ENCODE results near the gene CCDC32. TPM values are rescaled to one million over a fixed set of nuclear protein-coding genes. Genes with fewer than 3 reads are reported as not detected.
A peak's percentile ranks its signal among the peaks of the same experiment; 100 is the strongest.

The CCDC32 gene
- total RNA-seq, 1 donor from 2014 or later = 24.8 TPM

GRCh38 chr15:40510201-40510600, 54.6 kb downstream of the CCDC32 start:
- no peaks in the 10 kb centered on the region for H3K36me3 ChIP-seq
- no peak overlapping the region for H3K4me3 ChIP-seq
- H3K9me3 ChIP-seq = no peaks in the 10 kb centered on the region
- no peak for TF ChIP-seq CTCF (IDR thresholded peaks at IDR 0.05)
- no peaks in the 10 kb centered on the region for H3K27me3 ChIP-seq (ENCODE audit: low read depth)
- H3K4me1 ChIP-seq = peaks cover 25% of the 10 kb centered on the region
- intact Hi-C loops (cut with DNase I) = no loop called here
- DNase-seq (no peak), ATAC-seq (no peak)
- H3K27ac ChIP-seq = no peak overlapping the region

GRCh38 chr15:40508216-40508615, 56.6 kb downstream of the CCDC32 start:
- no peak overlapping the region for H3K27ac ChIP-seq
- no peak for TF ChIP-seq CTCF (IDR thresholded peaks at IDR 0.05)
- H3K36me3 ChIP-seq = no peaks in the 10 kb centered on the region
- intact Hi-C loops (cut with DNase I) = no loop called here
- H3K9me3 ChIP-seq = no peaks in the 10 kb centered on the region
- H3K4me3 ChIP-seq = no peak overlapping the region
- no peak for ATAC-seq
- DNase-seq = no peak
- peaks cover 25% of the 10 kb centered on the region for H3K4me1 ChIP-seq
- H3K27me3 ChIP-seq (ENCODE audit: low read depth) = peaks cover 3% of the 10 kb centered on the region

- peak overlapping the region; percentile 38 for H3K4me3 ChIP-seq
- TF ChIP-seq CTCF (IDR thresholded peaks at IDR 0.05) = peak; percentile 78
- H3K27ac ChIP-seq = no peak overlapping the region
- no peaks in the 10 kb centered on the region for H3K36me3 ChIP-seq
- intact Hi-C loops (cut with DNase I) = no loop called here
- H3K27me3 ChIP-seq (ENCODE audit: low read depth) = peaks cover 3% of the 10 kb centered on the region
- ATAC-seq = peak; percentile 86 to 87
- DNase-seq = peak; percentile 78
- peaks cover 24% of the 10 kb centered on the region for H3K4me1 ChIP-seq
- H3K9me3 ChIP-seq = no peaks in the 10 kb centered on the region
Measured at GRCh38 chr15:40506964-40507571, 57.8 kb downstream of the CCDC32 start.

Other genes starting within 250 kb of the CCDC32 start
- gene INAFM2, start 241.3 kb downstream of the CCDC32 start, total RNA-seq = 33.8 TPM
- gene CCDC9B, start 224.1 kb downstream of the CCDC32 start, total RNA-seq = 71.4 TPM
- not detected for gene PHGR1, start 214.0 kb downstream of the CCDC32 start, total RNA-seq
- gene DISP2, start 206.8 kb downstream of the CCDC32 start, total RNA-seq = 4.3 TPM
- 20.1 TPM for gene KNSTRN, start 182.3 kb downstream of the CCDC32 start, total RNA-seq
- 93.5 TPM for gene IVD, start 159.2 kb downstream of the CCDC32 start, total RNA-seq
- gene BAHD1, start 124.1 kb downstream of the CCDC32 start, total RNA-seq = 23.9 TPM
- gene CHST14, start 94.1 kb downstream of the CCDC32 start, total RNA-seq = 15.9 TPM
- gene RPUSD2, start 4.3 kb upstream of the CCDC32 start, total RNA-seq = 5.3 TPM
- 1.5 TPM for gene KNL1, start 29.2 kb upstream of the CCDC32 start, total RNA-seq
- 1.1 TPM for gene RAD51, start 130.1 kb upstream of the CCDC32 start, total RNA-seq
- gene RMDN3, start 190.2 kb upstream of the CCDC32 start, total RNA-seq = 101 TPM
- gene GCHFR, start 199.0 kb upstream of the CCDC32 start, total RNA-seq = 99.5 TPM
- 2.4 TPM for gene C15orf62, start 204.9 kb upstream of the CCDC32 start, total RNA-seq
- gene ZFYVE19, start 242.0 kb upstream of the CCDC32 start, total RNA-seq = 29.6 TPM
- 28.4 TPM for gene DNAJC17, start 242.4 kb upstream of the CCDC32 start, total RNA-seq